ENCODE results near the gene FCAR.
"Not testable (repeated sequence)": the region's sequence is repeated elsewhere in the genome, so short reads cannot be mapped to it uniquely, and the experiment has no call there.

Gene FCAR

GRCh38 chr19:54894106-54894505, 20.1 kb downstream of the FCAR start:
- WGBS: 77% methylated on average over 16 of the region's 16 CpGs
- not testable (repeated sequence) for H3K27me3 ChIP-seq (ENCODE audit: insufficient read depth, low read length); H3K36me3 ChIP-seq (ENCODE audit: insufficient read depth, low read length); H3K9me3 ChIP-seq (ENCODE audit: insufficient read depth, low read depth, low read length); H3K4me1 ChIP-seq (ENCODE audit: insufficient read depth, low read length)
- H3K27ac ChIP-seq (ENCODE audit: low read depth, low read length): peak overlapping the region; percentile 82; the same call in 1 of the 2 replicates
- peak overlapping the region; percentile 70; the same call in 1 of the 2 replicates for H3K9ac ChIP-seq (ENCODE audit: low read depth, low read length)
- H3K4me3 ChIP-seq (ENCODE audit: low read length): peak overlapping the region; percentile 32

GRCh38 chr19:54896036-54896435, 22.0 kb downstream of the FCAR start:
- no peaks in the 10 kb centered on the region for H3K27me3 ChIP-seq (ENCODE audit: insufficient read depth, low read length)
- no peak overlapping the region for H3K9ac ChIP-seq (ENCODE audit: low read depth, low read length)
- 80% methylated on average over 2 of the region's 2 CpGs for WGBS
- no peak overlapping the region for H3K4me3 ChIP-seq (ENCODE audit: low read length)
- H3K36me3 ChIP-seq (ENCODE audit: insufficient read depth, low read length): no peaks in the 10 kb centered on the region
- H3K4me1 ChIP-seq (ENCODE audit: insufficient read depth, low read length): peaks cover 8% of the 10 kb centered on the region
- H3K27ac ChIP-seq (ENCODE audit: low read depth, low read length): no peak overlapping the region
- H3K9me3 ChIP-seq (ENCODE audit: insufficient read depth, low read depth, low read length): no peaks in the 10 kb centered on the region

GRCh38 chr19:54898685-54899084, 24.6 kb downstream of the FCAR start:
- not testable (repeated sequence) for H3K27me3 ChIP-seq (ENCODE audit: insufficient read depth, low read length); H3K36me3 ChIP-seq (ENCODE audit: insufficient read depth, low read length); H3K9ac ChIP-seq (ENCODE audit: low read depth, low read length); H3K9me3 ChIP-seq (ENCODE audit: insufficient read depth, low read depth, low read length); H3K4me3 ChIP-seq (ENCODE audit: low read length); H3K27ac ChIP-seq (ENCODE audit: low read depth, low read length); H3K4me1 ChIP-seq (ENCODE audit: insufficient read depth, low read length)
- whole genome bisulfite sequencing: 84% methylated on average over 7 of the region's 7 CpGs

GRCh38 chr19:54899646-54900045, 25.6 kb downstream of the FCAR start:
- not testable (repeated sequence) for H3K27me3 ChIP-seq (ENCODE audit: insufficient read depth, low read length); H3K36me3 ChIP-seq (ENCODE audit: insufficient read depth, low read length); H3K9me3 ChIP-seq (ENCODE audit: insufficient read depth, low read depth, low read length); H3K4me3 ChIP-seq (ENCODE audit: low read length); H3K9ac ChIP-seq (ENCODE audit: low read depth, low read length); H3K4me1 ChIP-seq (ENCODE audit: insufficient read depth, low read length); H3K27ac ChIP-seq (ENCODE audit: low read depth, low read length)
- WGBS: 89% methylated on average over 9 of the region's 9 CpGs

- not testable (repeated sequence) for H3K4me1 ChIP-seq (ENCODE audit: insufficient read depth, low read length); H3K27ac ChIP-seq (ENCODE audit: low read depth, low read length); H3K27me3 ChIP-seq (ENCODE audit: insufficient read depth, low read length); H3K9me3 ChIP-seq (ENCODE audit: insufficient read depth, low read depth, low read length); H3K9ac ChIP-seq (ENCODE audit: low read depth, low read length); H3K4me3 ChIP-seq (ENCODE audit: low read length); H3K36me3 ChIP-seq (ENCODE audit: insufficient read depth, low read length)
- 94% methylated on average over 6 of the region's 8 CpGs for WGBS
These were observed 27.1 kb downstream of the FCAR start for GRCh38 chr19:54901153-54901552.

- Histone ChIP-seq H3K36me3 (ENCODE audit: insufficient read depth, low read length) (no peaks in the 10 kb centered on the region), H3K27me3 (ENCODE audit: insufficient read depth, low read length) (no peaks in the 10 kb centered on the region), H3K4me1 (ENCODE audit: insufficient read depth, low read length) (peaks cover 14% of the 10 kb centered on the region), H3K27ac (ENCODE audit: low read depth, low read length) (no peak overlapping the region), H3K4me3 (ENCODE audit: low read length) (no peak overlapping the region), H3K9ac (ENCODE audit: low read depth, low read length) (no peak overlapping the region), H3K9me3 (ENCODE audit: insufficient read depth, low read depth, low read length) (no peaks in the 10 kb centered on the region)
- WGBS: 91% methylated on average over 3 of the region's 3 CpGs
These were observed 28.0 kb downstream of the FCAR start for GRCh38 chr19:54902061-54902460.

GRCh38 chr19:54903303-54903702, 29.3 kb downstream of the FCAR start:
- no peak overlapping the region for H3K4me3 ChIP-seq (ENCODE audit: low read length)
- no peak overlapping the region for H3K27ac ChIP-seq (ENCODE audit: low read depth, low read length)
- no peaks in the 10 kb centered on the region for H3K27me3 ChIP-seq (ENCODE audit: insufficient read depth, low read length)
- H3K4me1 ChIP-seq (ENCODE audit: insufficient read depth, low read length): peaks cover 14% of the 10 kb centered on the region
- no peak overlapping the region for H3K9ac ChIP-seq (ENCODE audit: low read depth, low read length)
- no peaks in the 10 kb centered on the region for H3K36me3 ChIP-seq (ENCODE audit: insufficient read depth, low read length)
- no CpG with 5 or more reads among the region's 6 CpGs for WGBS
- no peaks in the 10 kb centered on the region for H3K9me3 ChIP-seq (ENCODE audit: insufficient read depth, low read depth, low read length)

GRCh38 chr19:54904261-54904660, 30.2 kb downstream of the FCAR start:
- not testable (repeated sequence) for H3K36me3 ChIP-seq (ENCODE audit: insufficient read depth, low read length); H3K27ac ChIP-seq (ENCODE audit: low read depth, low read length); H3K9ac ChIP-seq (ENCODE audit: low read depth, low read length); H3K4me3 ChIP-seq (ENCODE audit: low read length); H3K27me3 ChIP-seq (ENCODE audit: insufficient read depth, low read length); H3K9me3 ChIP-seq (ENCODE audit: insufficient read depth, low read depth, low read length)
- WGBS: 97% methylated on average over 2 of the region's 4 CpGs
- H3K4me1 ChIP-seq (ENCODE audit: insufficient read depth, low read length): peaks cover 14% of the 10 kb centered on the region

GRCh38 chr19:54905421-54905802, 31.4 kb downstream of the FCAR start:
- Histone ChIP-seq H3K9ac (ENCODE audit: low read depth, low read length) (no peak overlapping the region), H3K4me3 (ENCODE audit: low read length) (no peak overlapping the region), H3K27me3 (ENCODE audit: insufficient read depth, low read length) (no peaks in the 10 kb centered on the region), H3K4me1 (ENCODE audit: insufficient read depth, low read length) (peaks cover 14% of the 10 kb centered on the region), H3K36me3 (ENCODE audit: insufficient read depth, low read length) (no peaks in the 10 kb centered on the region), H3K27ac (ENCODE audit: low read depth, low read length) (no peak overlapping the region), H3K9me3 (ENCODE audit: insufficient read depth, low read depth, low read length) (no peaks in the 10 kb centered on the region)
- 86% methylated on average over 5 of the region's 5 CpGs for WGBS

GRCh38 chr19:54905803-54906511, 31.9 kb downstream of the FCAR start, which contains the start of gene NCR1:
Gene NCR1 (plus strand): TSS chr19:54906148. CDS start chr19:54906188, 40 bp downstream.
- H3K9ac ChIP-seq (ENCODE audit: low read depth, low read length): no peak within 1 kb of the TSS; the same call in 1 of the 2 replicates
- H3K4me3 ChIP-seq (ENCODE audit: low read length): no peak within 1 kb of the TSS
- WGBS: 71% methylated on average over 22 of the region's 22 CpGs
- H3K36me3 ChIP-seq (ENCODE audit: insufficient read depth, low read length): no peaks in the 10 kb centered on the region
- peaks cover 14% of the 10 kb centered on the region for H3K4me1 ChIP-seq (ENCODE audit: insufficient read depth, low read length)
- H3K27ac ChIP-seq (ENCODE audit: low read depth, low read length): no peak within 1 kb of the TSS
- no peaks in the 10 kb centered on the region for H3K27me3 ChIP-seq (ENCODE audit: insufficient read depth, low read length)
- no peaks in the 10 kb centered on the region for H3K9me3 ChIP-seq (ENCODE audit: insufficient read depth, low read depth, low read length)

GRCh38 chr19:54906819-54907218, 32.8 kb downstream of the FCAR start:
- H3K27ac ChIP-seq (ENCODE audit: low read depth, low read length): no peak overlapping the region
- no peak overlapping the region for H3K4me3 ChIP-seq (ENCODE audit: low read length)
- H3K27me3 ChIP-seq (ENCODE audit: insufficient read depth, low read length): no peaks in the 10 kb centered on the region
- H3K4me1 ChIP-seq (ENCODE audit: insufficient read depth, low read length): peaks cover 14% of the 10 kb centered on the region
- no peaks in the 10 kb centered on the region for H3K36me3 ChIP-seq (ENCODE audit: insufficient read depth, low read length)
- no peak overlapping the region for H3K9ac ChIP-seq (ENCODE audit: low read depth, low read length)
- 91% methylated on average over 6 of the region's 7 CpGs for WGBS
- no peaks in the 10 kb centered on the region for H3K9me3 ChIP-seq (ENCODE audit: insufficient read depth, low read depth, low read length)

- H3K36me3 ChIP-seq (ENCODE audit: insufficient read depth, low read length); H3K9me3 ChIP-seq (ENCODE audit: insufficient read depth, low read depth, low read length); H3K27me3 ChIP-seq (ENCODE audit: insufficient read depth, low read length); H3K9ac ChIP-seq (ENCODE audit: low read depth, low read length); H3K27ac ChIP-seq (ENCODE audit: low read depth, low read length); H3K4me3 ChIP-seq (ENCODE audit: low read length): not testable (repeated sequence)
- peaks cover 14% of the 10 kb centered on the region for H3K4me1 ChIP-seq (ENCODE audit: insufficient read depth, low read length)
- no CpG with 5 or more reads among the region's 5 CpGs for WGBS
These were observed 33.9 kb downstream of the FCAR start for GRCh38 chr19:54907899-54908298.

All from HUES64 (cell line).